Lung (tissue), 12 donors: ENCODE data around the gene MILR1. TPM values are rescaled to one million over a fixed set of nuclear protein-coding genes. Genes with fewer than 3 reads are reported as not detected.

Experiments used
- ATAC-seq: fragments of 200-7000 bp; cut with Tn5 transposase; one replicate; pipeline ENCODE4 v1.9.1; 2020; ENCODE audit warnings: moderate number of reproducible peaks; ENCODE audit not compliant: insufficient read depth, low FRiP score
- DNase-seq, 3 donors: peaks; one replicate each; pipeline ENCODE4 v3.0.0-alpha.2; 2013 to 2017
- H3K27ac ChIP-seq, 2 donors: one replicate each; pipeline ENCODE4 v1.5.1; 2013; ENCODE audit warnings: mild to moderate bottlenecking in 2 of 2, moderate library complexity in 2 of 2, control low read depth in 1 of 2, inconsistent platforms in 1 of 2, low read depth in 1 of 2, low read length in 1 of 2
- H3K27me3 ChIP-seq, 3 donors: one replicate each; pipeline ENCODE4 v1.5.1; 2013; ENCODE audit warnings: low read length in 2 of 3; ENCODE audit not compliant: control insufficient read depth in 3 of 3, insufficient read depth in 3 of 3
- H3K36me3 ChIP-seq, 4 donors: one replicate each; pipeline ENCODE4 v1.5.1; 2013; ENCODE audit warnings: low read length in 4 of 4, mild to moderate bottlenecking in 1 of 4, moderate library complexity in 1 of 4; ENCODE audit not compliant: control insufficient read depth in 4 of 4, insufficient read depth in 4 of 4
- H3K4me1 ChIP-seq, 5 donors: one replicate each; pipeline ENCODE4 v1.5.1; 2013; ENCODE audit warnings: low read length in 5 of 5, mild to moderate bottlenecking in 2 of 5, moderate library complexity in 1 of 5; ENCODE audit not compliant: control insufficient read depth in 5 of 5, insufficient read depth in 5 of 5
- H3K4me3 ChIP-seq: one replicate; pipeline ENCODE4 v1.5.1; 2013; ENCODE audit warnings: mild to moderate bottlenecking, control low read depth, moderate library complexity
- H3K9ac ChIP-seq, 2 donors: one replicate each; pipeline ENCODE4 v1.5.1; 2013; ENCODE audit warnings: low read length in 2 of 2, control low read depth in 1 of 2; ENCODE audit not compliant: insufficient read depth in 1 of 2
- H3K9me3 ChIP-seq, 4 donors: one replicate each; pipeline ENCODE4 v1.5.1; 2013; ENCODE audit warnings: low read length in 3 of 4, mild to moderate bottlenecking in 1 of 4, moderate library complexity in 1 of 4; ENCODE audit not compliant: control insufficient read depth in 4 of 4, insufficient read depth in 3 of 4
- CTCF ChIP-seq: IDR thresholded peaks from 2 replicates; pipeline ENCODE4 v1.5.1; 2012; ENCODE audit warnings: mild to moderate bottlenecking; ENCODE audit errors: control extremely low read depth, extremely low read depth
- WGBS, 2 donors: extraction: QIAGEN DNeasy Blood & Tissue Kit; methylation state at CpG; one replicate each; pipeline ENCODE4 v1.1.7; 2013; 5-methylcytosine and 5-hydroxymethylcytosine counted together
- polyA plus RNA-seq, 2 donors: library from polyadenylated mRNA; stranded (reverse); fragments of 200-250 nt; gene quantifications; one replicate each; pipeline ENCODE4 v1.2.1, GENCODE V29; 2013
- total RNA-seq, 2 donors: library from RNA; depleted of rRNA in 1 of 2; stranded (reverse); fragments of >200 nt in 1 of 2; gene quantifications; one replicate each; pipeline ENCODE4 v1.2.1, GENCODE V29; 2014 to 2021
- donor health status: control.
- donor health status: control.
- donor health status: Bipolar disorder and iron deficiency.
- donor health status: healthy.
- donor health status: DM: yes; HTN: yes; CAD: no.

Gene MILR1
- total and polyA plus RNA-seq, 4 donors, result 6.9 to 36.3 (median 16.7) TPM

- Histone ChIP-seq H3K4me3 (no peak overlapping the region), H3K9ac (no peak overlapping the region), H3K27me3 (no peaks in the 10 kb centered on the region), H3K4me1 (peaks cover 0 to 11% (median 3%) of the 10 kb centered on the region in 5 donors), H3K36me3 (peaks cover 6 to 26% (median 12%) of the 10 kb centered on the region in 4 donors), H3K9me3 (no peaks in the 10 kb centered on the region), H3K27ac (no peak overlapping the region)
- DNase-seq (no peak), ATAC-seq (no peak)
- 90 to 91% methylated on average over 13 of the region's 13 CpGs for WGBS, 2 donors
- TF ChIP-seq CTCF, result peak; percentile 51
These were observed 42.3 kb downstream of the MILR1 start for GRCh38 chr17:64491034-64491860.

- H3K4me3 ChIP-seq, result no peak overlapping the region
- no peak overlapping the region for H3K27ac ChIP-seq
- no peak for DNase-seq
- no peak for ATAC-seq
- H3K36me3 ChIP-seq, result peaks cover 6 to 26% (median 12%) of the 10 kb centered on the region in 4 donors
- no peaks in the 10 kb centered on the region for H3K27me3 ChIP-seq
- 80 to 88% methylated on average over 3 of the region's 3 CpGs for WGBS, 2 donors
- H3K4me1 ChIP-seq, result peaks cover 0 to 11% (median 3%) of the 10 kb centered on the region in 5 donors
- no peak overlapping the region for H3K9ac ChIP-seq
- TF ChIP-seq CTCF, result no peak
- no peaks in the 10 kb centered on the region for H3K9me3 ChIP-seq
These were observed 43.1 kb downstream of the MILR1 start for GRCh38 chr17:64491994-64492393.

GRCh38 chr17:64492481-64493109 lies 43.7 kb downstream of the MILR1 start:
- 73 to 78% methylated on average over 6 of the region's 6 CpGs for WGBS, 2 donors
- Histone ChIP-seq H3K4me3 (no peak overlapping the region), H3K9me3 (no peaks in the 10 kb centered on the region), H3K27me3 (no peaks in the 10 kb centered on the region), H3K27ac (no peak overlapping the region), H3K9ac (no peak overlapping the region), H3K4me1 (peaks cover 0 to 16% (median 3%) of the 10 kb centered on the region in 5 donors), H3K36me3 (peaks cover 6 to 27% (median 12%) of the 10 kb centered on the region in 4 donors)
- ATAC-seq, result no peak
- DNase-seq, result no peak
- no peak for TF ChIP-seq CTCF
